Mucosa of rectum (tissue), 2 donors: Measurements from ENCODE around the gene SLC22A13.
"Not testable (repeated sequence)": the region's sequence is repeated elsewhere in the genome, so short reads cannot be mapped to it uniquely, and the experiment has no call there.

Source experiments
- H3K27ac ChIP-seq, 2 donors: one replicate each; pipeline ENCODE4 v1.7.0; 2013; ENCODE audit warnings: inconsistent platforms in 2 of 2, low read depth in 2 of 2, low read length in 2 of 2
- H3K27me3 ChIP-seq, 2 donors: one replicate each; pipeline ENCODE4 v1.7.0; 2013; ENCODE audit warnings: low read length in 2 of 2; ENCODE audit not compliant: control insufficient read depth in 2 of 2, insufficient read depth in 2 of 2
- H3K36me3 ChIP-seq, 2 donors: one replicate each; pipeline ENCODE4 v1.7.0; 2013; ENCODE audit warnings: low read length in 2 of 2; ENCODE audit not compliant: control insufficient read depth in 2 of 2, insufficient read depth in 2 of 2
- H3K4me1 ChIP-seq, 2 donors: one replicate each; pipeline ENCODE4 v1.7.0; 2013; ENCODE audit warnings: low read length in 2 of 2, mild to moderate bottlenecking in 1 of 2; ENCODE audit not compliant: control insufficient read depth in 2 of 2, insufficient read depth in 2 of 2
- H3K4me3 ChIP-seq, 2 donors: one replicate each; pipeline ENCODE4 v1.7.0; 2013; ENCODE audit warnings: low read length in 2 of 2
- H3K9ac ChIP-seq, 2 donors: one replicate each; pipeline ENCODE4 v1.7.0; 2013; ENCODE audit warnings: low read length in 2 of 2, low read depth in 1 of 2, mild to moderate bottlenecking in 1 of 2
- H3K9me3 ChIP-seq, 2 donors: one replicate each; pipeline ENCODE4 v1.7.0; 2013; ENCODE audit warnings: low read length in 2 of 2; ENCODE audit not compliant: control insufficient read depth in 2 of 2
- donor health status: healthy.
- donor health status: Normal muscosa, but diverticular disease.

SLC22A13 gene

GRCh38 chr3:38235466-38235865, 30.1 kb upstream of the SLC22A13 start:
- Histone ChIP-seq H3K9me3 (no peaks in the 10 kb centered on the region), H3K4me1 (no peaks in the 10 kb centered on the region), H3K36me3 (peaks cover 23 to 34% of the 10 kb centered on the region in 2 donors), H3K9ac (no peak overlapping the region), H3K4me3 (no peak overlapping the region), H3K27me3 (no peaks in the 10 kb centered on the region), H3K27ac (no peak overlapping the region)

GRCh38 chr3:38238416-38239008, 27.1 kb upstream of the SLC22A13 start:
- Histone ChIP-seq H3K9ac (no peak overlapping the region), H3K4me1 (no peaks in the 10 kb centered on the region), H3K36me3 (peaks cover 23 to 26% of the 10 kb centered on the region in 2 donors), H3K4me3 (no peak overlapping the region), H3K27me3 (no peaks in the 10 kb centered on the region), H3K27ac (no peak overlapping the region), H3K9me3 (no peaks in the 10 kb centered on the region)

GRCh38 chr3:38242812-38243211, 22.8 kb upstream of the SLC22A13 start:
- not testable (repeated sequence) for H3K9me3 ChIP-seq, H3K4me1 ChIP-seq, H3K9ac ChIP-seq, H3K27ac ChIP-seq, H3K4me3 ChIP-seq, H3K27me3 ChIP-seq
- peaks cover 28 to 31% of the 10 kb centered on the region in 2 donors for H3K36me3 ChIP-seq

GRCh38 chr3:38245930-38246329, 19.7 kb upstream of the SLC22A13 start:
- H3K27ac ChIP-seq: no peak overlapping the region
- H3K4me1 ChIP-seq: no peaks in the 10 kb centered on the region
- no peak overlapping the region for H3K4me3 ChIP-seq
- H3K36me3 ChIP-seq: peaks cover 27 to 50% of the 10 kb centered on the region in 2 donors
- no peaks in the 10 kb centered on the region for H3K9me3 ChIP-seq
- H3K9ac ChIP-seq: no peak overlapping the region
- no peaks in the 10 kb centered on the region for H3K27me3 ChIP-seq

GRCh38 chr3:38247366-38248035, 18.1 kb upstream of the SLC22A13 start:
- no peak overlapping the region for H3K4me3 ChIP-seq
- no peaks in the 10 kb centered on the region for H3K9me3 ChIP-seq
- peaks cover 43 to 65% of the 10 kb centered on the region in 2 donors for H3K36me3 ChIP-seq
- no peak overlapping the region for H3K9ac ChIP-seq
- H3K27ac ChIP-seq: no peak overlapping the region
- H3K27me3 ChIP-seq: no peaks in the 10 kb centered on the region
- H3K4me1 ChIP-seq: no peaks in the 10 kb centered on the region

GRCh38 chr3:38250198-38250597, 15.4 kb upstream of the SLC22A13 start:
- no peaks in the 10 kb centered on the region for H3K27me3 ChIP-seq
- H3K9ac ChIP-seq: no peak overlapping the region
- H3K36me3 ChIP-seq: peaks cover 67 to 86% of the 10 kb centered on the region in 2 donors
- no peaks in the 10 kb centered on the region for H3K9me3 ChIP-seq
- no peak overlapping the region for H3K27ac ChIP-seq
- H3K4me3 ChIP-seq: no peak overlapping the region
- no peaks in the 10 kb centered on the region for H3K4me1 ChIP-seq

GRCh38 chr3:38251197-38251596, 14.4 kb upstream of the SLC22A13 start:
- Histone ChIP-seq H3K27ac (no peak overlapping the region), H3K9ac (no peak overlapping the region), H3K4me1 (no peaks in the 10 kb centered on the region), H3K27me3 (no peaks in the 10 kb centered on the region), H3K36me3 (peaks cover 61 to 82% of the 10 kb centered on the region in 2 donors), H3K9me3 (no peaks in the 10 kb centered on the region), H3K4me3 (no peak overlapping the region)

- H3K4me1 ChIP-seq: no peaks in the 10 kb centered on the region
- H3K36me3 ChIP-seq: peaks cover 45 to 61% of the 10 kb centered on the region in 2 donors
- no peak overlapping the region for H3K27ac ChIP-seq
- H3K4me3 ChIP-seq: no peak overlapping the region
- H3K27me3 ChIP-seq: no peaks in the 10 kb centered on the region
- no peaks in the 10 kb centered on the region for H3K9me3 ChIP-seq
- H3K9ac ChIP-seq: no peak overlapping the region
Measured at GRCh38 chr3:38253704-38254103, 11.9 kb upstream of the SLC22A13 start.

GRCh38 chr3:38254872-38255271, 10.7 kb upstream of the SLC22A13 start:
- Histone ChIP-seq H3K4me3 (no peak overlapping the region), H3K27ac (no peak overlapping the region), H3K27me3 (no peaks in the 10 kb centered on the region), H3K9me3 (no peaks in the 10 kb centered on the region), H3K36me3 (peaks cover 45 to 49% of the 10 kb centered on the region in 2 donors), H3K4me1 (no peaks in the 10 kb centered on the region), H3K9ac (no peak overlapping the region)

- no peaks in the 10 kb centered on the region for H3K27me3 ChIP-seq
- no peak overlapping the region for H3K4me3 ChIP-seq
- peaks cover 40 to 42% of the 10 kb centered on the region in 2 donors for H3K36me3 ChIP-seq
- no peak overlapping the region for H3K27ac ChIP-seq
- H3K9ac ChIP-seq: no peak overlapping the region
- no peaks in the 10 kb centered on the region for H3K4me1 ChIP-seq
- no peaks in the 10 kb centered on the region for H3K9me3 ChIP-seq
Measured at GRCh38 chr3:38255627-38256026, 10.0 kb upstream of the SLC22A13 start.
